C4-2B (cell line): Measurements from ENCODE around the gene DNAJA3.
"Not testable (repeated sequence)": the region's sequence is repeated elsewhere in the genome, so short reads cannot be mapped to it uniquely, and the experiment has no call there.

ENCODE experiments used
- H3K27ac ChIP-seq: fragments of 450-650 bp; 2 replicates; pipeline ENCODE4 v1.5.1; 2017
- ZFX ChIP-seq: fragments of 450-650 bp; IDR thresholded peaks from 2 replicates; pipeline ENCODE4 v1.6.1; 2017
- TF ChIP-seq, protein P1 (sequence below): fragments of 450-650 bp; conservative IDR thresholded peaks from 2 replicates; pipeline ENCODE4 v1.5.1; 2017; ENCODE audit warnings: mild to moderate bottlenecking

Gene DNAJA3

DNA sequence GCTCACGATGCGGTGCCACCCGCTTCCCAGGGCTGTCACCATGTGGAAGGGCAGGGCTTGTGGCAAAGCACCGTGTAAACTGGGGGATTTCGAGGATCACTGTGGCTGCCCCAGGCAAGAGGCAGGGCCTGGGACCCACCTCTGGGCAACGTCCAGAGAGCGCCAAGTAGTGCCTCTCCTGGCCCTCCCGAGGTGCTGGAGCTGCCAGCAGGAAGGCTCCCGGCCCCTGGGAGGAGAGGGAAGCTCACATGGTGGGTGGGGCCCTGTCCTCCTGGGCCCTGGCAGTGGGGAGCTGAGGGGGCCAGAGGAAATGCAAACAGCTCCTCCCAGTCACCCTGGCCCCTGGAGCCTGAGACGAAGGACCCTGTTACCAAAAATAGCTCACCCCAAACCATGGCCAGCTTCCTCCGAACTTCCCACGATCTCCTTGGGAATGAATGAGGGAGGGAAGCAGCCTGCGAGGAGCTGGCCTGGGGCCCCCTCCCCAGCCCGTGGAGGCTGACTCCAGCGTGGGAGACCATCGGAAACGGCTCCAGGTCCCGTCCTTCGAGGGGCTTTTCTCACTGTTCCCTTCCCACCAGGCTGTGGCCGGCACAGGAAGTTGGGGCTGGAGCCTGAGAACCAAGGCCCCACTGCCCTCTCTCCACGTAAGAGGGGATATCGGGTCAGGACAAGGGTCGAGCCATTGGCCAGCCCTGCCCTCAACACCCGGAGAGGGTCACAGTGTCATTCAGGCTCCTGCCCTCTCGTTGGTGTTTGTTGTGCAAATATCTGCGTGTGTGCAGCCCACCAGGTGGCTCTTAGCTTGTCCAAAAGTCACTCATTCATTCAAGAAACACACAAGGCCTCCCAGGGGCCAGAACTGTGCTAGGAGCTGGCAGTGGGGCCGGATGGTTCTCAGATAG, 36.4 kb upstream of the DNAJA3 start:
- TF ChIP-seq, protein P1, sequence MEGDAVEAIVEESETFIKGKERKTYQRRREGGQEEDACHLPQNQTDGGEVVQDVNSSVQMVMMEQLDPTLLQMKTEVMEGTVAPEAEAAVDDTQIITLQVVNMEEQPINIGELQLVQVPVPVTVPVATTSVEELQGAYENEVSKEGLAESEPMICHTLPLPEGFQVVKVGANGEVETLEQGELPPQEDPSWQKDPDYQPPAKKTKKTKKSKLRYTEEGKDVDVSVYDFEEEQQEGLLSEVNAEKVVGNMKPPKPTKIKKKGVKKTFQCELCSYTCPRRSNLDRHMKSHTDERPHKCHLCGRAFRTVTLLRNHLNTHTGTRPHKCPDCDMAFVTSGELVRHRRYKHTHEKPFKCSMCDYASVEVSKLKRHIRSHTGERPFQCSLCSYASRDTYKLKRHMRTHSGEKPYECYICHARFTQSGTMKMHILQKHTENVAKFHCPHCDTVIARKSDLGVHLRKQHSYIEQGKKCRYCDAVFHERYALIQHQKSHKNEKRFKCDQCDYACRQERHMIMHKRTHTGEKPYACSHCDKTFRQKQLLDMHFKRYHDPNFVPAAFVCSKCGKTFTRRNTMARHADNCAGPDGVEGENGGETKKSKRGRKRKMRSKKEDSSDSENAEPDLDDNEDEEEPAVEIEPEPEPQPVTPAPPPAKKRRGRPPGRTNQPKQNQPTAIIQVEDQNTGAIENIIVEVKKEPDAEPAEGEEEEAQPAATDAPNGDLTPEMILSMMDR, result no peak
- TF ChIP-seq ZFX, result no peak
- no peak overlapping the region; the same call in 1 of the 2 replicates for H3K27ac ChIP-seq

DNA sequence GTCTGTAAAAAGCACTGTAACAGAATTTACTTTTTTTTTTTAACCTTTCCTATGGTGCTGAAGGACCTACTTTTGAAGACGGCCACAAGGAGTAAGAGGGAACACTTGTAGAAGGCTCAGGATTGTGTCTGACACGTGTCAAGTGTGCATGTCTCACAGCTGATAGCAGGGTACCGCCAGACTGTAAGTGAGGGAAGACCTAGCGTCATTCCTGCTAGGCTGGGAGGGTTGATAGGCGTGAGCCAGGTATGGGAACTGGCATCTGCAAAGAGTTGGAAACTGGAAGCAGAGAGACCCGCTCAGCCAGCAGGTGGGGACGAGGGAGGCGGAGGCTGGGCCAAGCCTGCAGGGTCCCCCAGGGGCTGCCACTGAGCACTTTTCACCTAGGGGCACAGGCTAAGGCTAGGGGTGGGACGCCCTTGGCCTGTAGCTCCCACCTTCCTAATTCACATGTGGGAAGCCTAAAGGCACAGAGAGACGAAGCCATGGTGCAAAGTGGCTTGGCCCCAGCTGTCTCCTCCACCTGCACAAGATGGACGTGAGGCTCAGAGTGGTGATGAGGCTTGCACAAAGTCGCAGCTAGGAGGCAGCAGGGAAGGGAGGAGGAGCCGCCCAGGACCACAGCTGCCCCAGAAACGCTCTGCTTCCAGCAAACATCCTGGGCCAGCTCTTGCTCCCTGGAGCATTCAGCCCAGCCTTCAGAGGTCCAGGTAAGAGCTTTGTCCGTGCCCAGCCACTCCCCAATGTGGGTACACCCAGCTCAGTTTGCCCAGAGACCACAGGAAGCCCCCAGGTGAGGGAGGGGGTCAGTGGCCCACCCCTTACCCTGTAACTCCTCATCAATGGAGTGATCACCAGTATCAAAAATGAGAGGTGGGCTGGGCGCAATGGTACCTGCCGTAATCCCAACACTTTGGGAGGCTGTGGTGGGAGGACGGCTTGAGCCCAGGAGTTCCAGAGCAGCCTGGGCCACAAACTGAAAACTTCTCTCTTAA, 35.1 kb upstream of the DNAJA3 start:
- no peak overlapping the region for H3K27ac ChIP-seq
- TF ChIP-seq, protein P1, result no peak
- TF ChIP-seq ZFX, result no peak

DNA sequence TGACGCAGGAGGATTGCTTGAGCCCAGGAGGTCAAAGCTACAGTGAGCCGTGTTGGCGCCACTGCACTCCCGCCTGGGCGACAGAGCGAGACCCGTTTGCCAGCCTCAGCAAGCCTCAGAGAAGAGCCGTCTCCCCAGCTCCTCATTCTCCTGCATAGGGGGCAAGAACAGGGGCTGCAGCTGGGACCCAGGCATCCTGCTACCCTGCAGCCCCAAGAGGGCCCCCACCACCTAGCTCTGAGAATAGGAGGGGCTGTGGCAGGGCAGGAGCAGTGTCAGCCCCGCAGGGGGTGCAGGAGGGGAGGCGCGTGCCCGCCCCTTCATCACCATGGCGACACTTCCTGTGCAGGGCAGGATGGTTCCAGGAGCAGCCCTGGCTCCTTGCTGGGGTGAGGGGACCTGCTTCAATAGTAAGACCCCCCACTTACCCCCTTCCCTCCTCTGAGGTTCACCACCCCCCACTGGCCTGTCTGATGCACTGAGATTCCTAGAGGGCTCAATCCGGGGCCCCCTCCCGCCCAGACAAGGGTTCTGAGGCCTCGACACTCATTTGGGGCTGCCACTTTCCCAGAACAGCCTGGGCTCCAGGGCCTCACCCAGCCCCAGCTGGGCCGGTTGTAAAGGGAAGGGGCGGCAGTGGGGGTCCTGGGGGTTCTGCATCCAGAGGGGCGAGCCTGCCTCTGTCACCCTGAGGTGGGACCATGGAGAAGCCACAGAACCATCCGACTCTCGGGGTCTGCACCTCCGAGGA, 33.9 kb upstream of the DNAJA3 start:
- no peak overlapping the region for H3K27ac ChIP-seq

DNA sequence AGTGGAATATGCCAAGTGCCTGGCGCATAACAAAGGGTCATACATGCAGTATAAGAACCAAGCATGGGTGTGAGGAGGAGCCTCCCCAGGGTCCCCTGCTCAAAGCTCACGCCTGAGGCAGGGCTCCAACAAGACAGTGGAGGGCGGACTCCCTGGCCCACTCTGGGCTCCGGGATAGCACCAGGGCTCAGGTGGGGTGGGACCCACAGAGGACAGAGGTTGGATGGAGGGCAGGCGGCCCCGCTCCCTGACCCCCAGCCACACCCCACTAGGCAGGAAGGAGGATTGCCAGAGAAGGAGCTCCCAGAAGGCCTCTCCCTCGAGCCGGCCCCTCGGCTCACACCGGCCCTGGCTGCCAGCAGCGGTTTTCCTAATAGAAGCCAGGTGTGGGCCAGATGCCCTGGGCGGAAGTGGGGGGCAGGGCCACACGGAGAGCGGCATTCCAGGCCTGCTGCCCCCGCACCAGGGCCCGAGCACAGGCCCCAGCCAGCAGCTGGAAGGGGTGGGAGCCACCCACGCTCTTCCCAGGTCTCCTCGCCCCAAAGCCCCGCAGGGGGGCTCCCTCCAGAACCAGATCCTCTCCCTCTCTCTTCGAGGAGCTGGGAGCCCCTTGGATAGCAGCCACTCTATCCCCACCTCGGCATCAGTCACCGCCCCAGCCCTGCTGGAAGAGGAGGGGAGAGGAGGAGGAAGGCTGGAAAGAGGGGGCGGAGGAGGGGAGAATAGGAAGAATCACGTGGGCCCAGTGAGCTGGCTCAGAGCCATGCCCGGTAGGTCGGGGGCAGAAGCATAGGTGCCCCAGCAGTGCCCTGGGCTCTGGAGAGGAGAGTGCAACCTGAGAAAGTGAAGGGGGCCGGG, 33.1 kb upstream of the DNAJA3 start:
- TF ChIP-seq, protein P1, result no peak
- no peak for TF ChIP-seq ZFX
- no peak overlapping the region for H3K27ac ChIP-seq

More for the DNA sequence above, 33.9 kb upstream of the DNAJA3 start:
- no peak for TF ChIP-seq ZFX
- TF ChIP-seq, protein P1, result no peak

DNA sequence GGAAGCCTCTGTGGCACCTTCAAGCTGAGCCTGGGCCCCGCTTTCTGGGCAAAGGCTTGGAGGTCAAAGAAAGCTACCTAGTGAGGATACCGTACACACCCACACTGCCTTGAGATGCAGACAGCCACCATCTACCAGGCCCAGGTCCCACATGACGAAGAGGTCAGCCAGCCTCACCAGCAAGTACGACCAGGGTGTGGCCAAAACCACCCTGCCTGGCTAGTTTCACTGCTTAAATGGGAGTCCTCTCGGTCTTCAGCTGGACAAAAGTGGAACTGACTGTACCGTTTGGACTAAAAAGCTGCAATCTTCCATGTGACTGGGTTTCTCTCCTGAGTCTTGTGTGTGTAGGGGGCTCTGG, 32.4 kb upstream of the DNAJA3 start:
- no peak for TF ChIP-seq ZFX
- TF ChIP-seq, protein P1, result no peak
- H3K27ac ChIP-seq, result no peak overlapping the region

DNA sequence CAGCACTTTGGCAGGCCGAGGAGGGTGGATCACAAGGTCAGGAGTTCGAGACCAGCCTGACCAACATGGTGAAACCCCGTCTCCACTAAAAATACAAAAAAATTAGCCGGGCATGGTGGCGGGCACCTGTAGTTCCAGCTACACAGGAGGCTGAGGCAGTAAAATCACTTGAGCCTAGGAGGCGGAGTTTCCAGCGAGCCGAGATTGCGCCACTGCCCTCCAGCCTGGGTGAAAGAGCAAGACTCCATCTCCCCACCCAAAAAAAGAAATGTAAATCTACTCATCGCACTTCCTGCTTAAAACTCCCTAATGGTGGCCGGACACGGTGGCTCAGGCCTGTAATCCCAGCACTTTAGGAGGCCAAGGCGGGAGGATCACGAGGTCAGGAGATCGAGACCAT, 31.8 kb upstream of the DNAJA3 start:
- H3K27ac ChIP-seq, result not testable (repeated sequence)
